Ovary (tissue), 3 donors: ENCODE measurements around the gene CPNE1.

Source experiments
- CTCF ChIP-seq, 3 donors: fragments of 450-650 bp in 2 of 3; fragments of 200-600 bp in 1 of 3; IDR thresholded peaks; one replicate each; pipeline versions ENCODE4 v1.5.1 to v1.8.0; 2016 to 2022; ENCODE audit warnings: antibody characterized with exemption in 3 of 3, mild to moderate bottlenecking in 1 of 3
- EP300 ChIP-seq: sonication (generic); formaldehyde crosslinking; IDR thresholded peaks from one replicate; pipeline ENCODE4 v1.6.1; 2017; ENCODE audit warnings: antibody characterized with exemption
- POLR2A ChIP-seq: fragments of 450-650 bp; IDR thresholded peaks from one replicate; pipeline ENCODE4 v1.6.1; 2017; ENCODE audit warnings: antibody characterized with exemption, mild to moderate bottlenecking, moderate library complexity
- donor health status: DM: no; HTN: no; CAD: no.

- no peak for TF ChIP-seq CTCF (IDR thresholded peaks at IDR 0.05)
- TF ChIP-seq POLR2A, result no peak
- no peak for TF ChIP-seq EP300
These were observed 38.2 kb downstream of the CPNE1 start for GRCh38 chr20:35626386-35627001.
